Ovary (tissue), 9 donors: ENCODE results near the gene LAS1L. TPM values are rescaled to one million over a fixed set of nuclear protein-coding genes. Genes with fewer than 3 reads are reported as not detected.

Source experiments
- DNase-seq, 5 donors: peaks; one replicate each; pipeline ENCODE4 v3.0.0-alpha.2; 2019 to 2020
- H3K27ac ChIP-seq, 2 donors: fragments of 200-600 bp; one replicate each; pipeline versions ENCODE4 v1.5.1 to v1.8.0; 2019 to 2022
- H3K27me3 ChIP-seq: fragments of 200-600 bp; one replicate; pipeline ENCODE4 v1.8.0; 2022
- H3K36me3 ChIP-seq: fragments of 200-600 bp; sonication (generic); one replicate; pipeline ENCODE4 v1.5.1; 2019
- H3K4me1 ChIP-seq: one replicate; pipeline ENCODE4 v1.8.1; 2013; ENCODE audit warnings: mild to moderate bottlenecking, moderate library complexity; ENCODE audit not compliant: insufficient read depth
- H3K4me3 ChIP-seq: fragments of 200-600 bp; sonication (generic); one replicate; pipeline ENCODE4 v1.5.1; 2017
- H3K9me3 ChIP-seq, 2 donors: fragments of 200-600 bp in 1 of 2; sonication (generic) in 1 of 2; one replicate each; pipeline versions ENCODE4 v1.5.1 to v1.8.1; 2013 to 2019; ENCODE audit warnings: mild to moderate bottlenecking in 1 of 2, moderate library complexity in 1 of 2
- EP300 ChIP-seq: sonication (generic); formaldehyde crosslinking; IDR thresholded peaks from one replicate; pipeline ENCODE4 v1.6.1; 2017; ENCODE audit warnings: antibody characterized with exemption
- POLR2A ChIP-seq: fragments of 450-650 bp; IDR thresholded peaks from one replicate; pipeline ENCODE4 v1.6.1; 2017; ENCODE audit warnings: antibody characterized with exemption, mild to moderate bottlenecking, moderate library complexity
- WGBS, 3 donors: extraction: QIAGEN DNeasy Blood & Tissue Kit in 1 of 3; methylation state at CpG; one replicate each; pipeline versions ENCODE4 v1.1.5 to v1.1.7; 2013 to 2017; 5-methylcytosine and 5-hydroxymethylcytosine counted together
- intact Hi-C, 4 donors: fragments of 100-400 bp; cut with DNase I; formaldehyde crosslinking; loops; one replicate each; pipeline versions ENCODE4 v1.11.0 to v1.15.1; 2022 to 2023
- polyA plus RNA-seq, 2 donors: library from polyadenylated mRNA; stranded (reverse); fragments of 200-250 nt in 1 of 2; fragments of 350-450 nt in 1 of 2; fragmentation: Illumina TruSeq in 1 of 2; extraction: RNeasy Lipid Tissue Mini Kit (QIAGEN cat#74804) in 1 of 2; gene quantifications; one replicate each; pipeline ENCODE4 v1.2.3, GENCODE V29; 2013 to 2014
- total RNA-seq, 7 donors: library from RNA; depleted of rRNA in 2 of 7; stranded (reverse); fragments of >200 nt in 2 of 7; fragmentation: NEBNext Ultra II Directional in 3 of 7; extraction: Animal tissue kit (Norgen Biotek cat#: 25700) in 3 of 7; gene quantifications; one replicate each; pipeline versions ENCODE4 v1.1.0 to v1.2.4, GENCODE V29; 2016 to 2023
- TF ChIP-seq, protein P1 (sequence below), 3 donors: fragments of 450-650 bp in 2 of 3; fragments of 200-600 bp in 1 of 3; IDR thresholded peaks; one replicate each; pipeline versions ENCODE4 v1.5.1 to v1.8.0; 2016 to 2022; ENCODE audit warnings: antibody characterized with exemption in 3 of 3, mild to moderate bottlenecking in 1 of 3
- donor health status: DM: no; HTN: no; CAD: no; lungs with moderate emphysema.
- donor health status: DM: no; HTN: no; CAD: no.
- donor health status: Bipolar disorder and iron deficiency.
- donor health status: DM: yes; HTN: yes; CAD: no.
- donor health status: DM: no; HTN: no; CAD: no.
- donor health status: DM: yes; HTN: yes; CAD: no.

LAS1L gene
- total and polyA plus RNA-seq, 9 donors = 14.4 to 35.1 (median 30.9) TPM

DNA sequence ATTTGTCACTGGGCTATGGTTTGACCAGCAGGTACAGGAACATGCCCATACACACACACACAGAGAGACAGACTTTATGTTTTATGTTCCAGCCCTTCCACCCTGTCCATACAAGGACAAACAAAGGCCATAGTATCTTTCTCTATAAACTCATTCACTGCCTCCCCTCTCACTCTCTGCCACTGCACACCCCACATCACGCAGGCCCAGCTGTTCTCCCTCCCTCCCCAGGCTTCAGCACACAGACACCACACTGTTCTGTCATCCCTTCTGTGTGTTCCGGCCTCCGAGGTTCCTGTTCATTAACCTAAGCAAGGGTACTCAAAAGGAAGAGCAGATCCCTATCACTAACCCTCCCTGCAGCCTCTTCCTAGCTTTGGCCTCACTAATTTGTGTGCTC is 17.8 kb downstream of the LAS1L start:
- Histone ChIP-seq H3K9me3 (no peaks in the 10 kb centered on the region), H3K4me1 (no peaks in the 10 kb centered on the region), H3K4me3 (no peak overlapping the region), H3K27me3 (no peaks in the 10 kb centered on the region), H3K36me3 (no peaks in the 10 kb centered on the region), H3K27ac (no peak overlapping the region)
- WGBS, 3 donors = 74 to 85% (median 79%) methylated on average over 3 of the region's 3 CpGs
- TF ChIP-seq, protein P1, sequence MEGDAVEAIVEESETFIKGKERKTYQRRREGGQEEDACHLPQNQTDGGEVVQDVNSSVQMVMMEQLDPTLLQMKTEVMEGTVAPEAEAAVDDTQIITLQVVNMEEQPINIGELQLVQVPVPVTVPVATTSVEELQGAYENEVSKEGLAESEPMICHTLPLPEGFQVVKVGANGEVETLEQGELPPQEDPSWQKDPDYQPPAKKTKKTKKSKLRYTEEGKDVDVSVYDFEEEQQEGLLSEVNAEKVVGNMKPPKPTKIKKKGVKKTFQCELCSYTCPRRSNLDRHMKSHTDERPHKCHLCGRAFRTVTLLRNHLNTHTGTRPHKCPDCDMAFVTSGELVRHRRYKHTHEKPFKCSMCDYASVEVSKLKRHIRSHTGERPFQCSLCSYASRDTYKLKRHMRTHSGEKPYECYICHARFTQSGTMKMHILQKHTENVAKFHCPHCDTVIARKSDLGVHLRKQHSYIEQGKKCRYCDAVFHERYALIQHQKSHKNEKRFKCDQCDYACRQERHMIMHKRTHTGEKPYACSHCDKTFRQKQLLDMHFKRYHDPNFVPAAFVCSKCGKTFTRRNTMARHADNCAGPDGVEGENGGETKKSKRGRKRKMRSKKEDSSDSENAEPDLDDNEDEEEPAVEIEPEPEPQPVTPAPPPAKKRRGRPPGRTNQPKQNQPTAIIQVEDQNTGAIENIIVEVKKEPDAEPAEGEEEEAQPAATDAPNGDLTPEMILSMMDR (IDR thresholded peaks at IDR 0.05) = no peak
- no peak for TF ChIP-seq EP300
- DNase-seq = no peak
- intact Hi-C loops = no loop called here

DNA sequence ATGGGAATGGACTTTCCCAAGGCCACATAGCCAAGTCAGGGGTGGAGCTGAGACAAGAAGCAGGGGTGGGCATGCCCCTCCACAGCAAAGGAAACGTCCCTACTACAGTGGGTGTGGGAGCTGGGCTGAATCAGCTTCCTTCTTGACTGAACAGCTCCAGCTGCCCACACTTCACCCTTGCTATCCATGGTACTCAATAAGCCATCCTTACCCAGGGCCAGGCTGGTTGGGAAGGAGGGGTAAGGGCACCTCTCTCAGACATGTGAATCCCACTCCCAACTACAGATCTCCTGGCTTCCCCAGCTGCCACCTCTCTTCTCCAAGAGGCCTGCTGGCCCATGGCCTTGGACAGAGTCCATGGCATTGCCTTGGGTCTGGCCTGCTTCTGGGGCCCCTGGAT is 21.0 kb downstream of the LAS1L start:
- Histone ChIP-seq H3K4me1 (no peaks in the 10 kb centered on the region), H3K4me3 (no peak overlapping the region), H3K9me3 (no peaks in the 10 kb centered on the region), H3K27ac (no peak overlapping the region), H3K27me3 (no peaks in the 10 kb centered on the region), H3K36me3 (no peaks in the 10 kb centered on the region)
- intact Hi-C loops = no loop called here
- no peak for TF ChIP-seq POLR2A
- TF ChIP-seq, protein P1 (IDR thresholded peaks at IDR 0.05) = no peak
- no peak for TF ChIP-seq EP300
- WGBS, 3 donors = 5 to 17% (median 16%) methylated on average over 1 of the region's 1 CpG
- no peak for DNase-seq

DNA sequence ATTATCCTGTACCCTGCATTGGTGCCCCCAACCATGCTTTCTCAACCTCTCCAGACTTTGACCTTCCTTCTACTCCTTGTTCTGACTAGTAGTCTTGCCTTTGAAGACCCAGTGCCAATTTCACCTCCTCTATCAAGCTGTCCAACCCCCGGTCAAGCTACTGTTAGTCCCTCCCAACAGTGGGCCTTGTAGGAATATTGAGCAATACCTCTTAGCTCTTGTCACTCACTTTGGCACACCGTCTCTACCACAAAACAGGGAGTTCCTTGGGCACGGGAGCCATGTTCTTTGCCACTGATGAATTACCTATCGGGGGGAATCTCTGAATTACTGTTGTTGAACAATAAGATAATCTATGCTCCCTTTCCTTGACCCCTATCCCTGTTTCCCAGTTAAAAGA is 25.2 kb downstream of the LAS1L start:
- H3K27ac ChIP-seq = no peak overlapping the region
- no peak overlapping the region for H3K4me3 ChIP-seq
- H3K27me3 ChIP-seq = no peaks in the 10 kb centered on the region
- H3K9me3 ChIP-seq = no peaks in the 10 kb centered on the region
- WGBS, 3 donors = 78 to 85% (median 84%) methylated on average over 4 of the region's 4 CpGs
- intact Hi-C loops = no loop called here
- TF ChIP-seq POLR2A (no peak), EP300 (no peak)
- TF ChIP-seq, protein P1 (IDR thresholded peaks at IDR 0.05) = no peak
- no peaks in the 10 kb centered on the region for H3K36me3 ChIP-seq
- DNase-seq = no peak
- H3K4me1 ChIP-seq = no peaks in the 10 kb centered on the region

DNA sequence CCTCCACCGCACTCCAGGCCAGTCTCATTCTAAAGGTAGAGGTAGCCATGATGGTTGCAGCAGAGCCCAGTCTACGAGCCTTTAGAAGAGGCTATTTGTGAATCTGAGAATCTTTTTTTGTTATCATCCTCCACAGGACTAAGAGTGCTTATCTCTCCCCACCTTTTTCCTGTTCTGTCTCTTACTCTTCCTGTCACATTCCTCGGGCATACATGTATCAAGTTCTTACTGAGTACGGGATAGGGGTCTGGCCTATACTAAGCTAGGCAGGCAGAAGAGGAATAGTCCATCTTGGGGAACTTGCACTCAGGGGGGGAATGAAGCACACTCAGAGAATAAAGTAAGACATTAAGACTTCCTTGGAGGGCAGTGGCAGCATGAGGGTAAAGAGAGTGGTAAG is 25.7 kb downstream of the LAS1L start:
- no peak overlapping the region for H3K27ac ChIP-seq
- H3K36me3 ChIP-seq = no peaks in the 10 kb centered on the region
- no peak for DNase-seq
- WGBS, 3 donors = 76 to 80% (median 78%) methylated on average over 4 of the region's 4 CpGs
- no peaks in the 10 kb centered on the region for H3K27me3 ChIP-seq
- intact Hi-C loops = no loop called here
- H3K9me3 ChIP-seq = no peaks in the 10 kb centered on the region
- TF ChIP-seq POLR2A (no peak), EP300 (no peak)
- TF ChIP-seq, protein P1 (IDR thresholded peaks at IDR 0.05) = no peak
- H3K4me1 ChIP-seq = no peaks in the 10 kb centered on the region
- H3K4me3 ChIP-seq = no peak overlapping the region

DNA sequence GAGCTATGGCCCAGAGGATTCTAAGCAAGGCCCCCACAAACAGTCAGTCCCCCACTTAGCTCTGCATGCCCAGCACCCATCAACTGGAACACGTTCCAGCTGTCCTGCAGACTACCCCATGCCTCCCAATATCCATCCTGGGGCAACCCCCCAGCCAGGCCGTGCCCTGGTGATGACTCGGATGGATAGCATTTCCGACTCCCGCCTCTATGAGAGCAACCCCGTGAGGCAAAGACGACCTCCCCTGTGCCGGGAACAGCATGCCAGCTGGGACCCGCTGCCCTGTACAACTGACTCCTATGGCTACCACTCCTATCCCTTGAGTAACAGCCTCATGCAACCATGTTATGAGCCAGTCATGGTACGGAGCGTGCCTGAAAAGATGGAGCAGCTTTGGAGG is 32.0 kb downstream of the LAS1L start:
- H3K27me3 ChIP-seq = no peaks in the 10 kb centered on the region
- H3K9me3 ChIP-seq = no peaks in the 10 kb centered on the region
- intact Hi-C loops = no loop called here
- TF ChIP-seq EP300 (no peak), POLR2A (no peak)
- TF ChIP-seq, protein P1 (IDR thresholded peaks at IDR 0.05) = no peak
- no peaks in the 10 kb centered on the region for H3K36me3 ChIP-seq
- no peaks in the 10 kb centered on the region for H3K4me1 ChIP-seq
- H3K27ac ChIP-seq = no peak overlapping the region
- DNase-seq = no peak
- WGBS, 3 donors = 77 to 83% (median 78%) methylated on average over 11 of the region's 11 CpGs
- no peak overlapping the region for H3K4me3 ChIP-seq
